ENCODE results near the gene NEUROD1.

DNA sequence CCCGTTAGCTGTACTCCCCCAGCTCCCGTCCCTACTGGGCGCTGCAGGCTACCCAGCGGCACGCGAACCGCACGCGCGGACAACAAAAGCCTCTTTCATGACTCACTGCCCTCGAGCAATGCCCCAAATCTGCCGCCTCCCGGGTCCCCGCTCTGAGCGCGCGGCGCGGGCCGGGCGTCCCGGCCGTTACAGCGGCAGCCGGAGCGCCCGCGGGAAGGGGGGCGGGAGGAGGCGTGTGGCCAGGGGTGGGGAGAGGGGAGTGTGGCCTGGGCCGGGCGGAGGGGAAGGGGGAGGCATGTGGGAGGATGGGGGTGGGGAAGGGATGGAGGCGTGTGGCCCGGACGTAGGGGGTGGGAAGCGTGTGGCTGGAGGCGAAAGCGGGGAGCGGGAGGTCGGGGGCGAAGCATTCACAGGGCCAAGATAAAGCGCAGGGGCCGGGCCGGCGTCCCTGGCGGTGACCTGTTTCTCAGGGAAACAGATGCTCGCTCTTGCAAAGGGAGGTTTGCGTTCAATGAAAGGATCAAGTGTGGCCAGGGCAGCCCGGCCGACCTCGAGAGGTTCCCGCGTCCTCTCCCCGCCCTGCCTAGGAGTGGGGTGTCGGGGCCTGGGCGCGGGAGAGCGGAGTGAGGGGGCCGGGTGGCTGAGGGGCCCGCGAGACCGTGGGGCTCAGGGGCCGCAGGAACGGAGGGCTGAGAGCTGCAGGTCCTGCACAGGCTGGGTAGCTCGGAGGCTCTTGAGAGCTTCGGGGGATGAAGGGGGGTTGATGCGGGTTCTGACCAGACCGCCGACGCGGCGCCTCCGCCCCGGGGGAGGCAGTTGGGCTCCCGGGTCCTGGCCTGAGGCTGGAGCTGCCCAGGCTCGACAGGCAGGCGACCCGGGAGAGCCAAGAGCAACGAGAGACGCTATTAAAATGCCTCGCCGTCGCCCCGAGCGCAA, 3.5 kb upstream of the NEUROD1 start:
- TF ChIP-seq, protein P1, sequence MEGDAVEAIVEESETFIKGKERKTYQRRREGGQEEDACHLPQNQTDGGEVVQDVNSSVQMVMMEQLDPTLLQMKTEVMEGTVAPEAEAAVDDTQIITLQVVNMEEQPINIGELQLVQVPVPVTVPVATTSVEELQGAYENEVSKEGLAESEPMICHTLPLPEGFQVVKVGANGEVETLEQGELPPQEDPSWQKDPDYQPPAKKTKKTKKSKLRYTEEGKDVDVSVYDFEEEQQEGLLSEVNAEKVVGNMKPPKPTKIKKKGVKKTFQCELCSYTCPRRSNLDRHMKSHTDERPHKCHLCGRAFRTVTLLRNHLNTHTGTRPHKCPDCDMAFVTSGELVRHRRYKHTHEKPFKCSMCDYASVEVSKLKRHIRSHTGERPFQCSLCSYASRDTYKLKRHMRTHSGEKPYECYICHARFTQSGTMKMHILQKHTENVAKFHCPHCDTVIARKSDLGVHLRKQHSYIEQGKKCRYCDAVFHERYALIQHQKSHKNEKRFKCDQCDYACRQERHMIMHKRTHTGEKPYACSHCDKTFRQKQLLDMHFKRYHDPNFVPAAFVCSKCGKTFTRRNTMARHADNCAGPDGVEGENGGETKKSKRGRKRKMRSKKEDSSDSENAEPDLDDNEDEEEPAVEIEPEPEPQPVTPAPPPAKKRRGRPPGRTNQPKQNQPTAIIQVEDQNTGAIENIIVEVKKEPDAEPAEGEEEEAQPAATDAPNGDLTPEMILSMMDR (IDR thresholded peaks at IDR 0.05; ENCODE audit: poor library complexity), result no peak
- TF ChIP-seq EZH2 (IDR thresholded peaks at IDR 0.05; ENCODE audit: borderline replicate concordance), result peak; percentile 61
